ENCODE results near the gene LONRF3. TPM values are rescaled to one million over a fixed set of nuclear protein-coding genes. Genes with fewer than 3 reads are reported as not detected.
A peak's percentile ranks its signal among the peaks of the same experiment; 100 is the strongest.

Gene LONRF3
- 1 to 10 TPM; 4.7 to 8.4 TPM for total RNA-seq
- 1 to 10 TPM; 2.8 to 3.7 TPM for polyA plus RNA-seq
- long read RNA-seq, donor 1, partial matches to known transcripts, result 0 of 3 reads
- long read RNA-seq, donor 1, other reads (novel, unspliced or antisense), result 2 of 3 reads
- long read RNA-seq, donor 2, partial matches to known transcripts, result 0 of 1 reads
- long read RNA-seq, donor 2, other reads (novel, unspliced or antisense), result 1 of 1 reads

DNA sequence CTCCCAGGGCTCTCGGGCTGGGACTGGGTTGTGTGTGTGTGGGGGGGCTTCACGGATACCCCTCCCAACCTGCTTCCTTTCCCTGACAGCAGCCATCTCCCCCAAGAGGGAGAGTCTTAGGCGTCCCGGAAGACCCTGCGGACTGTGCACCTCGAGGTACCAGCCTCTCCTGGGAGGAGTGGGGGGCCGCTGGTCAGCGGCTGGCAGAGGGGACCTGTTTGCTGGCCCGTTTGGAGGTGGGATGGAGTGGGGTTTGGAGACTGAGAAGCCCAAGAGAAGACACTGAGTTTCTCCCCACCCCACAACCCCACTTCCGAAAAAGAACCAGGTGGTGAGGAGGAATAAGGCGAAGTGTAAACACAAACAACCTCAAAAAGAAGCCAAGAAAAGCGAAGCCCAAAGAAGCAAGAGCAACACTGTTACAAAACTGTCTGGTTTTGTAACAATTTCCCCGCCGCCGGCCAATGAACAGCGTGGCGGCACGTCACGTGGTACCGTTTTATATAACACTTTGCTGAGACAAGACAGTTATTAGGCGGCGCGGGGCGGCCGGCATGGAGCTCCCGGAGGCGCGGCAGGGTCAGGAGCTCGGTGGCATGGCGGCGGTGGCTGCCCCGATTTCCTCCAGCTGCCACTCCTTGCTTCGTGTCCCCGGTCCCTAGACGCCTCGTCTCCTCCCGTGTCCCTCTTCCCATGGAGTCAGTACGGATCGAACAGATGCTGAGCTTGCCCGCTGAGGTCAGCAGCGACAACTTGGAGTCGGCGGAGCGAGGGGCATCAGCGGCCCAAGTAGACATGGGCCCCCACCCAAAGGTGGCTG is at the start of gene LONRF3:
Gene LONRF3 (plus strand): TSS at position 531 of the 820 bp plus-strand sequence. CDS start 163 bp downstream, at position 694.
- ATAC-seq (ENCODE audit: low FRiP score) (peak; percentile 77), DNase-seq (peak; percentile 84 to 92)
- H3K36me3 ChIP-seq (ENCODE audit: control insufficient read depth in 1 of 2, insufficient read depth in 2 of 2, low read length in 1 of 2), result no peaks in the 10 kb centered on the region
- 0 to 38% methylated on average over 45 of the region's 45 CpGs for WGBS, 2 donors
- intact Hi-C loops (cut with DNase I), result loop anchor here (10.0 kb wide), 2 partner anchors 119 to 129 kb away; no protein-coding TSS in a partner anchor
- H3K4me3 ChIP-seq (ENCODE audit: low read length in 2 of 2), result peak within 1 kb of the TSS; percentile 1 to 37
- no peaks in the 10 kb centered on the region for H3K4me1 ChIP-seq (ENCODE audit: control insufficient read depth in 1 of 2, insufficient read depth in 2 of 2, low read length in 2 of 2)
- no peaks in the 10 kb centered on the region for H3K27me3 ChIP-seq (ENCODE audit: control insufficient read depth in 1 of 2, insufficient read depth in 2 of 2, low read length in 1 of 2)
- peak within 1 kb of the TSS in 1 of 2 donors; percentile 19 for H3K27ac ChIP-seq (ENCODE audit: low read depth in 1 of 2, low read length in 2 of 2)
- no peaks in the 10 kb centered on the region for H3K9me3 ChIP-seq (ENCODE audit: control insufficient read depth, low read length)

DNA sequence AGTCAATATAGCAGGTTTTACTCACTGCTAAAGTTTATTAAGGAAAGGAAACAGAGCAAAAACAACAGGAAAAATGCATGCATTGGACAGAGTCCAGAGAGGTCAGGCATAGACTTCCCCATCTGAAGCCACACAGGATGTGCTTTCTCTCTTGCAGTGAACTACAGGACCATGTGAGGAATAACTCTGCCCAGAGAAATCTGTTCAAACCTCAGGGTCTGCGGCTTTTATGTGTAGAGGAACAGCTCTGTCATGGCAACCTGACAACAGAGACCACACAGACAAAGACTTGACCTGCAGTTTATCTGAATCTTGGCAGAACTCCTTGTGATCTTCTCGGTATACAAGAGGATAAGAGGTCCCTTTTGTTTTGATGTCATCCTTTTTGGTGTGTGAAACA is 46.3 kb upstream of the LONRF3 start:
- WGBS, 2 donors, result 55 to 59% methylated on average over 2 of the region's 2 CpGs
- no peaks in the 10 kb centered on the region for H3K27me3 ChIP-seq (ENCODE audit: control insufficient read depth in 1 of 2, insufficient read depth in 2 of 2, low read length in 1 of 2)
- intact Hi-C loops (cut with DNase I), result no loop called here
- DNase-seq (no peak), ATAC-seq (ENCODE audit: low FRiP score) (no peak)
- H3K4me1 ChIP-seq (ENCODE audit: control insufficient read depth in 1 of 2, insufficient read depth in 2 of 2, low read length in 2 of 2), result no peaks in the 10 kb centered on the region
- H3K9me3 ChIP-seq (ENCODE audit: control insufficient read depth, low read length), result no peaks in the 10 kb centered on the region
- no peaks in the 10 kb centered on the region for H3K36me3 ChIP-seq (ENCODE audit: control insufficient read depth in 1 of 2, insufficient read depth in 2 of 2, low read length in 1 of 2)
- H3K4me3 ChIP-seq (ENCODE audit: low read length in 2 of 2), result no peak overlapping the region
- H3K27ac ChIP-seq (ENCODE audit: low read depth in 1 of 2, low read length in 2 of 2), result no peak overlapping the region

DNA sequence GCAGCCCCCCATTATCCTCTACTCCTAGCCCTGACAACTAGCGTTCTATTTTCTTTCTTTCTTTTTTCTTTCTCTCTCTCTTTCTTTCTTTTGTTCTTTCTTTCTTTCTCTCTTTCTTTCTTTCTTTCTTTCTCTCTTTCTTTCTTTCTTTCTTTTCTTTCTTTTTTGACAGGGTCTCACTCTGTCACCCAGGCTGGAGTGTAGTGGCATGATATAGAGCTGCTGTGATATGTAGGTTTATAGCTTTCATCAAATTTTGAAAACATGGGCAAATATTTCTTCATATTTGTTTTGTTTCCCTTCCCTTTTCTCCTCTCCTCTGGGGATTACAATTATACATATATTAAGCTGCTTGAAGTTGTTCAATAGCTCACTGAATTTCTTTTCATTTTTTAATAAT is 39.1 kb upstream of the LONRF3 start:
- intact Hi-C loops (cut with DNase I), result no loop called here
- Histone ChIP-seq H3K27me3 (ENCODE audit: control insufficient read depth in 1 of 2, insufficient read depth in 2 of 2, low read length in 1 of 2) (no peaks in the 10 kb centered on the region), H3K27ac (ENCODE audit: low read depth in 1 of 2, low read length in 2 of 2) (no peak overlapping the region), H3K4me3 (ENCODE audit: low read length in 2 of 2) (no peak overlapping the region), H3K36me3 (ENCODE audit: control insufficient read depth in 1 of 2, insufficient read depth in 2 of 2, low read length in 1 of 2) (no peaks in the 10 kb centered on the region), H3K4me1 (ENCODE audit: control insufficient read depth in 1 of 2, insufficient read depth in 2 of 2, low read length in 2 of 2) (no peaks in the 10 kb centered on the region), H3K9me3 (ENCODE audit: control insufficient read depth, low read length) (no peaks in the 10 kb centered on the region)
- ATAC-seq (ENCODE audit: low FRiP score) (no peak), DNase-seq (no peak)
- 97 to 98% methylated on average over 1 of the region's 1 CpG for WGBS, 2 donors

GRCh38 chrX:118941147-118941546 is 33.3 kb upstream of the LONRF3 start:
- Histone ChIP-seq H3K27ac (ENCODE audit: low read depth in 1 of 2, low read length in 2 of 2) (no peak overlapping the region), H3K9me3 (ENCODE audit: control insufficient read depth, low read length) (no peaks in the 10 kb centered on the region), H3K4me1 (ENCODE audit: control insufficient read depth in 1 of 2, insufficient read depth in 2 of 2, low read length in 2 of 2) (no peaks in the 10 kb centered on the region), H3K27me3 (ENCODE audit: control insufficient read depth in 1 of 2, insufficient read depth in 2 of 2, low read length in 1 of 2) (no peaks in the 10 kb centered on the region), H3K36me3 (ENCODE audit: control insufficient read depth in 1 of 2, insufficient read depth in 2 of 2, low read length in 1 of 2) (no peaks in the 10 kb centered on the region), H3K4me3 (ENCODE audit: low read length in 2 of 2) (no peak overlapping the region)
- ATAC-seq (ENCODE audit: low FRiP score), result no peak
- 61 to 62% methylated on average over 2 of the region's 2 CpGs for WGBS, 2 donors
- intact Hi-C loops (cut with DNase I), result no loop called here
- no peak for DNase-seq

GRCh38 chrX:118943102-118943501 is 31.3 kb upstream of the LONRF3 start:
- Histone ChIP-seq H3K27me3 (ENCODE audit: control insufficient read depth in 1 of 2, insufficient read depth in 2 of 2, low read length in 1 of 2) (no peaks in the 10 kb centered on the region), H3K4me1 (ENCODE audit: control insufficient read depth in 1 of 2, insufficient read depth in 2 of 2, low read length in 2 of 2) (no peaks in the 10 kb centered on the region), H3K36me3 (ENCODE audit: control insufficient read depth in 1 of 2, insufficient read depth in 2 of 2, low read length in 1 of 2) (no peaks in the 10 kb centered on the region), H3K27ac (ENCODE audit: low read depth in 1 of 2, low read length in 2 of 2) (no peak overlapping the region), H3K4me3 (ENCODE audit: low read length in 2 of 2) (no peak overlapping the region), H3K9me3 (ENCODE audit: control insufficient read depth, low read length) (no peaks in the 10 kb centered on the region)
- intact Hi-C loops (cut with DNase I), result no loop called here
- ATAC-seq (ENCODE audit: low FRiP score) (no peak), DNase-seq (no peak)
- WGBS, 2 donors, result 40 to 53% methylated on average over 2 of the region's 2 CpGs

DNA sequence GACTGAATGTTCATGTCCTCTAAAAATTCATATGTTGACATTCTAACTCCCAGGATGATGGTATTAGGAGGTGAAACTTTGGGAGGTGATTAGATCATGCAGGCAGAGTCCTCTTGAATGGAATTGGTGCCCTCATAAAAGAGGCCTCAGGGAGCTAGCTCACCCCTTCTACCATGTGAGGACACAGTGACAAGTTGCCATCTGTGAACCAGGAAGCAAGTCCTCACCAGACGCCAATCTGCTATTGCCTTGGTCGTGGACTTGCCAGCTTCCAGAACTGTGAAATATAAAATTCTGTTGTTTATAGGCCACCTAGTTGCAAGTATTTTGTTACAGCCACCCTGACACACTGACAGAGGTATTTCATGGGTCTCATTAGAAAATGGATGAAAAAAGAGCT is 28.5 kb upstream of the LONRF3 start:
- H3K4me3 ChIP-seq (ENCODE audit: low read length in 2 of 2), result no peak overlapping the region
- H3K9me3 ChIP-seq (ENCODE audit: control insufficient read depth, low read length), result no peaks in the 10 kb centered on the region
- H3K4me1 ChIP-seq (ENCODE audit: control insufficient read depth in 1 of 2, insufficient read depth in 2 of 2, low read length in 2 of 2), result no peaks in the 10 kb centered on the region
- intact Hi-C loops (cut with DNase I), result no loop called here
- WGBS, 2 donors, result 72 to 73% methylated on average over 2 of the region's 2 CpGs
- H3K27me3 ChIP-seq (ENCODE audit: control insufficient read depth in 1 of 2, insufficient read depth in 2 of 2, low read length in 1 of 2), result no peaks in the 10 kb centered on the region
- no peak overlapping the region for H3K27ac ChIP-seq (ENCODE audit: low read depth in 1 of 2, low read length in 2 of 2)
- ATAC-seq (ENCODE audit: low FRiP score) (no peak), DNase-seq (no peak)
- H3K36me3 ChIP-seq (ENCODE audit: control insufficient read depth in 1 of 2, insufficient read depth in 2 of 2, low read length in 1 of 2), result no peaks in the 10 kb centered on the region

- Histone ChIP-seq H3K27ac (ENCODE audit: low read depth in 1 of 2, low read length in 2 of 2) (no peak overlapping the region), H3K36me3 (ENCODE audit: control insufficient read depth in 1 of 2, insufficient read depth in 2 of 2, low read length in 1 of 2) (no peaks in the 10 kb centered on the region), H3K9me3 (ENCODE audit: control insufficient read depth, low read length) (no peaks in the 10 kb centered on the region), H3K4me3 (ENCODE audit: low read length in 2 of 2) (no peak overlapping the region), H3K27me3 (ENCODE audit: control insufficient read depth in 1 of 2, insufficient read depth in 2 of 2, low read length in 1 of 2) (no peaks in the 10 kb centered on the region), H3K4me1 (ENCODE audit: control insufficient read depth in 1 of 2, insufficient read depth in 2 of 2, low read length in 2 of 2) (no peaks in the 10 kb centered on the region)
- DNase-seq (no peak), ATAC-seq (ENCODE audit: low FRiP score) (no peak)
- WGBS, 2 donors, result 75 to 81% methylated on average over 1 of the region's 1 CpG
- intact Hi-C loops (cut with DNase I), result no loop called here
Measured at GRCh38 chrX:118948270-118948669, 26.1 kb upstream of the LONRF3 start.

- H3K27me3 ChIP-seq (ENCODE audit: control insufficient read depth in 1 of 2, insufficient read depth in 2 of 2, low read length in 1 of 2), result no peaks in the 10 kb centered on the region
- intact Hi-C loops (cut with DNase I), result no loop called here
- DNase-seq (no peak), ATAC-seq (ENCODE audit: low FRiP score) (no peak)
- WGBS, 2 donors, result 59 to 74% methylated on average over 4 of the region's 4 CpGs
- H3K4me1 ChIP-seq (ENCODE audit: control insufficient read depth in 1 of 2, insufficient read depth in 2 of 2, low read length in 2 of 2), result no peaks in the 10 kb centered on the region
- H3K4me3 ChIP-seq (ENCODE audit: low read length in 2 of 2), result no peak overlapping the region
- H3K9me3 ChIP-seq (ENCODE audit: control insufficient read depth, low read length), result no peaks in the 10 kb centered on the region
- H3K36me3 ChIP-seq (ENCODE audit: control insufficient read depth in 1 of 2, insufficient read depth in 2 of 2, low read length in 1 of 2), result no peaks in the 10 kb centered on the region
- no peak overlapping the region for H3K27ac ChIP-seq (ENCODE audit: low read depth in 1 of 2, low read length in 2 of 2)
Measured at GRCh38 chrX:118961866-118962560, 12.4 kb upstream of the LONRF3 start.

All from aorta (tissue), 5 donors.